ENCODE measurements around the gene POU5F2.

Gene POU5F2

DNA sequence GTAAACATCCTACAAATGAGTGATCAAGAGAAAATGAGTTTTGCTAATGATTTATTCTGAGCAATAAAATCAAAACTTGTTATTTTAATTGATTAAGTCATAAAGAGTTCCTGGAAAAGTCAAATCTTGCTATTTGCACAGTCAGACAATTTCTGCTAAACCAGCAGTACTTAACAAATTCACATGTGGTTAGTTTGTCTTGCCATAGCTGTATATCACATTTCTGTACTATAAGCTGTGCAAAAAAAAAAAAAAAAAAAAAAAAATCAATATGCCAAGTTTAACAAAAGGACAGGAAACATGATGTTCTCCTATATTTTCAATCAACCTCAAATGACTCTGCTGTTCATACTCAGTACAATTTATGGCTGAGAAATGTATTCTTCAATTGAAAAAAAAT lies 24.9 kb downstream of the POU5F2 start:
- DNase-seq (ENCODE audit: low read depth) = no peak

DNA sequence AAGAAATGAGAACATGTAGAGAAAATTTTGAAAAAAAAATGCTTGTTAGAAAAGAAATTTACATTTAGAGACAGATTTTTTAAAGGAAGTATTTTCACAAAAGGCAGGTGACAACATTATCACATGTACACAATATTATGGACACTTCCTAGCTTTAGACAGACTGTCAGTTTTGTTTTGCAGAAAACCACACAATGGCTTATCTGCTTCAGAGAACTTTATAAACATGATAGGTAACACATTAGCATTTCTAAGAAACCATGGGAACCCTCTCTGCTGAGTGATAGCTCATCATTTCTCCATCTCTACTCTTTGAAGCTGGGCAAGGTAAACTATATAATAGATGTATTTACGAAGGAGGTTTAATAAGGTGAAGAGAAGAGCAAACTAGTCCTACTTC lies 25.6 kb downstream of the POU5F2 start:
- no peak for DNase-seq (ENCODE audit: low read depth)

DNA sequence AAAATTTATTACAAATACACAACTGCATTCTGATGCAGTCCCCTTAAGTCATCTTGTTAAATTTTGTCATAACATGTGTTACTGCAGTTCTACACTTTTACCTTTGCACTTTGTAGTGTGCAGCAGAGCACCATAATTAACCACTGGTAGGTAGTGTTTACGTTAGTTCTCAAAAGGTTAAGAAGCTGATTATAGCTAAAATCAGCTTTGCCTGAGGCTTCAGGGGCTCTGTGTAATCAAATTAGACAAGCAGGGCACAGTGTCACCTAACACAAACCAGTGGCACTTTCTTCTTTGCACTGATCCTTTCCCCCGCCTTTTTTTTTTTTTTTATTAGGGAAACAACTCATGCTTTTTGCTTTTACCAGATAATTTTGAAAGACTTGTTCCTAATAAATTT lies 26.1 kb downstream of the POU5F2 start:
- DNase-seq (ENCODE audit: low read depth) = no peak

DNA sequence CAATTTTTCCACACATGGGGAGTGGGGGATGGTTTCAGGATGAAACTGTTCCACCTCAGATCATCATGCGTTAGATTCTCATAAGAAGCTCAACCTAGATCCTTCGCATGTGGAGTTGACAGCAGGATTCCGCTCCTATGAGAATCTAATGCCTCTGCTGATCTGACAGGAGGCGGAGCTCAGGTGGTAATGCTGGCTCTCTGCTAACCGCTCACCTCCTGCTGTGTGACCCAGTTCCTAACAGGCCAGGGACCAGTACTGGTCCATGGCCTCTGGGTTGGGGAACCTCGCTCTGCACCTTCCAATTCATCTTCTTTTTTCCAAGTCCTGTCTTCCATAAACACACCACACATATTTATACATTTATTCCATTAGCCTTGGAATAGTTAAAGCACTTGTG lies 33.0 kb downstream of the POU5F2 start:
- no peak for DNase-seq (ENCODE audit: low read depth)

DNA sequence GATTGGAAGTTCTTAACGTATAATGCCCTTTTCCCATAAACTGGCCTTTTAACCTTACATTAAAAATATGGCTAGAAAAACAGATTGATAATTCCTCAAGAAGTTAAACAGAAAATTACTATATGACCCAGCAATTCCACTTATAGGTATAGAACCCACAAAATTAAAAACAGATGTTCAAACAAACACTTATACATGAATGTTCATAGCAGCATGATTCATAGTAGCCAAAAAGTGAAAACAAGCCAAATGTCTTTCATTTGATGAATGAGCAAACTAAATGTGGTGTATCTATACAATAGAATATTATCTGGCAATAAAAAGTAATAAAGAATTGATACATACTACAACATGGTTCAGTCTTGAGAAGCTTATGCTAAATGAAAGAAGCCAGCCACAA lies 35.5 kb downstream of the POU5F2 start:
- peak; percentile 47 for DNase-seq (ENCODE audit: low read depth)

DNA sequence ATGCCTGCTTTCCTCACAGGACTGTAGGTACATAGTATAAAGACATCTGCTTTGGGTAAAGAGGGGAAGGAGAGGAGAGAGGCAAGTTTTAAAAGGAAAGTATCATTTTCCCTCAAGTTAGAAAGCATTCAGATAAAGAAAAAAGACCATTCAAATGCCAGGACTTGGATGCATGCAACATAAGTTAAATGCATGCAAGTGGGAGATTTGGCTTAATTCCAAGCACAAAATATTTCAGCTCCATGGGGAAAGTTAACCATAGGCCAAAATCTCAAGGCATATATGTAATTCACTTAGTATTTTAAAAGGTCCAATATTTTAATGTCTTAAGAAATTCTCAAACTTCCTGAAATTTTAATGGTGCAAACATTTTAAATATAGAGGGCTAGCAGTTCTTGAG lies 36.4 kb downstream of the POU5F2 start:
- DNase-seq (ENCODE audit: low read depth) = no peak

DNA sequence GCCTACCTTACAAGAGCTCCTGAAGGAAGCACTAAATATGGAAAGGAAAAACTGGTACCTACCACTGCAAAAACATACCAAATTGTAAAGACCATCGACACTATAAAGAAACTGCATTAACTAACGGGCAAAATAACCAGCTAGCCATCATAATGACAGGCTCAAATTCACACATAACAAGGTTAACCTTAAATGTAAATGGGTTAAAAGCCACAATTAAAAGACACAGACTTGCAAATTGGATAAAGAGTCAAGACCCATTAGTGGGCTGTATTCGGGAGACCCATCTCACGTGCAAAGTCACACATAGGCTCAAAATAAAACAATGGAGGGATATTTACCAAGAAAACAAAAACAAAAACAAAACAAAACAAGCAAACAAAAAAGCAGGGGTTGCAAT lies 49.4 kb downstream of the POU5F2 start:
- no peak for DNase-seq (ENCODE audit: low read depth)

All from ELR (cell line).